B cell (primary cell): ENCODE measurements around the gene PRR33.

Source experiments
- EZH2 ChIP-seq: IDR thresholded peaks from 2 replicates; pipeline ENCODE4 v1.6.1; 2012; ENCODE audit warnings: borderline replicate concordance, low read depth, mild to moderate bottlenecking, moderate library complexity, low read length; ENCODE audit not compliant: insufficient read depth, poor library complexity, severe bottlenecking
- TF ChIP-seq, protein P1 (sequence below): fragments of 200-600 bp; IDR thresholded peaks from one replicate; pipeline ENCODE4 v1.8.0; 2022; ENCODE audit warnings: antibody characterized with exemption, mild to moderate bottlenecking

DNA sequence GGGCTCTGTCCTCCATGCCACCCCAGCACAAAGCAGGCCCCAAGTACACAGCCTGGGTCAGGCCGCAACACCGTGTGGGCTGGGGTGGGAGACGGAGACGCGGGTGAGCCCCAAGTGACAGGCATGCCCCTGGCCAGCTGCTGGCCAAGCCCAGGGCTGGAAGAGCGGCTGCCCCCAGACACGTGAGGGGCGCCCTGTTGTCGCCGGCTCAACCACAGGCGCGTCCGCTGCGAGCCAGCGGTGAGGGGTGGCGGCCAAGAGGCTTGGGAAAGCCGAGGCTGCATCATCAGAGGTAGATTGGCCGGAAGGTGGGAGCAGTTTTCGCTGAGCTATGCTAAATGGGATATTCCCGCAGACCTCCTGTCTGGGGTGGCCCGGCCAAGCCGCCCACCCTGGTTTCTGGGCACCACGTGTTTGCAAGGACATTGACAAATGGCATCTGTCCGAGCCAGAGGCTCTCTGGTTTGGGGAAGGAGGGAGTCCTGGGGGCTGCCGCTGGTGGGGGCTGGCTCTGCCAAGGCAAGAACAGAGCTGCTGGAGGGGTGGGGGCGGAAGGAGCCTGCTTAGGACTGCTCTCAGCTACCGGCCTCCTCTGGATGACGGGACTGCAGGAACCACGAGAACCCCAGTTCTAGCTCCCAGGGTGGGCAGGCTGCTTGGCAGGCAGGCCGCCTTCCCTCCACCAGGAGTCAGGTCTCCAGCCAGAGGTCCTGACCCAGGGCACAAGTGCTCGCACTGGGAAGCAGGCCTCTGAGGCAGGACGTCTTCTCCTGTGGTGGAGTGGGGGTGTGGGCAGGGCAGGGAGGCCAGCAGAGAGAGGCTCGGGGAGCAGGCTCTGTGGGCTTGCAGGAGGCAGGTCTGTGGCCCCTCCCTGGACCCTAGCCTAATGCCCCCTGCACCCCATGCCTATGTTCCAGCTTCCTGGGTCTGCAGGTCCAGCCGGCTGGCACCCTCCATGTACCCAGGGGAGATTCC lies 552 bp downstream of the PRR33 start:
- TF ChIP-seq, protein P1, sequence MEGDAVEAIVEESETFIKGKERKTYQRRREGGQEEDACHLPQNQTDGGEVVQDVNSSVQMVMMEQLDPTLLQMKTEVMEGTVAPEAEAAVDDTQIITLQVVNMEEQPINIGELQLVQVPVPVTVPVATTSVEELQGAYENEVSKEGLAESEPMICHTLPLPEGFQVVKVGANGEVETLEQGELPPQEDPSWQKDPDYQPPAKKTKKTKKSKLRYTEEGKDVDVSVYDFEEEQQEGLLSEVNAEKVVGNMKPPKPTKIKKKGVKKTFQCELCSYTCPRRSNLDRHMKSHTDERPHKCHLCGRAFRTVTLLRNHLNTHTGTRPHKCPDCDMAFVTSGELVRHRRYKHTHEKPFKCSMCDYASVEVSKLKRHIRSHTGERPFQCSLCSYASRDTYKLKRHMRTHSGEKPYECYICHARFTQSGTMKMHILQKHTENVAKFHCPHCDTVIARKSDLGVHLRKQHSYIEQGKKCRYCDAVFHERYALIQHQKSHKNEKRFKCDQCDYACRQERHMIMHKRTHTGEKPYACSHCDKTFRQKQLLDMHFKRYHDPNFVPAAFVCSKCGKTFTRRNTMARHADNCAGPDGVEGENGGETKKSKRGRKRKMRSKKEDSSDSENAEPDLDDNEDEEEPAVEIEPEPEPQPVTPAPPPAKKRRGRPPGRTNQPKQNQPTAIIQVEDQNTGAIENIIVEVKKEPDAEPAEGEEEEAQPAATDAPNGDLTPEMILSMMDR: no peak
- TF ChIP-seq EZH2: no peak
